GM12878 (cell line): ENCODE data around the gene ATF7.

ENCODE experiments used
- CEBPB ChIP-seq, 2 experiments: fragments of 150-350 bp in 1 of 2; IDR thresholded peaks; 2 replicates each; pipeline ENCODE4 v1.6.1; 2012 to 2014; ENCODE audit warnings: low read depth in 2 of 2, low read length in 2 of 2, borderline replicate concordance in 1 of 2, inconsistent platforms in 1 of 2
- CTCF ChIP-seq, 3 experiments: IDR thresholded peaks in 2 of 3; conservative IDR thresholded peaks in 1 of 3; 2 replicates each; pipeline ENCODE4 v1.5.1; 2011; ENCODE audit warnings: low read depth in 3 of 3, low read length in 3 of 3, mild to moderate bottlenecking in 3 of 3, control low read depth in 2 of 3, moderate library complexity in 2 of 3, inconsistent platforms in 1 of 3, mixed read lengths in 1 of 3; ENCODE audit not compliant: control insufficient read depth in 2 of 3, insufficient read depth in 1 of 3; ENCODE audit errors: extremely low read depth in 1 of 3
- ESRRA ChIP-seq: IDR thresholded peaks from 2 replicates; pipeline ENCODE4 v1.6.1; 2012; ENCODE audit warnings: mild to moderate bottlenecking, low read length, improper control_type of control experiment
- NFYA ChIP-seq: IDR thresholded peaks from 2 replicates; pipeline ENCODE4 v1.6.1; 2011; ENCODE audit warnings: low read depth, mild to moderate bottlenecking, low read length, improper control_type of control experiment, borderline replicate concordance
- PKNOX1 ChIP-seq: fragments of 450-650 bp; IDR thresholded peaks from 2 replicates; pipeline ENCODE4 v1.6.1; 2016; ENCODE audit warnings: mild to moderate bottlenecking
- POLR2AphosphoS2 ChIP-seq: IDR thresholded peaks from 2 replicates; pipeline ENCODE4 v1.6.1; 2011; ENCODE audit warnings: low read depth, mild to moderate bottlenecking, low read length, improper control_type of control experiment, moderate library complexity
- RAD21 ChIP-seq: IDR thresholded peaks from 2 replicates; pipeline ENCODE4 v1.6.1; 2011; ENCODE audit warnings: mild to moderate bottlenecking, low read depth, low read length, moderate library complexity; ENCODE audit not compliant: insufficient read depth
- RCOR1 ChIP-seq: conservative IDR thresholded peaks from 2 replicates; pipeline ENCODE4 v1.6.1; 2012; ENCODE audit warnings: low read depth, low read length, improper control_type of control experiment
- RELB ChIP-seq: fragments of 450-650 bp; IDR thresholded peaks from 2 replicates; pipeline ENCODE4 v1.6.1; 2017; ENCODE audit warnings: low read depth, mild to moderate bottlenecking, moderate library complexity
- SIN3A ChIP-seq: IDR thresholded peaks from 2 replicates; pipeline ENCODE4 v1.6.1; 2012; ENCODE audit warnings: low read depth, low read length, improper control_type of control experiment
- SMARCA5 ChIP-seq: fragments of 450-650 bp; IDR thresholded peaks from 2 replicates; pipeline ENCODE4 v1.6.1; 2017; ENCODE audit warnings: mild to moderate bottlenecking
- SUZ12 ChIP-seq: fragments of 200-600 bp; sonication (generic); IDR thresholded peaks from one replicate; pipeline ENCODE4 v1.6.1; 2018; ENCODE audit warnings: antibody characterized with exemption, mild to moderate bottlenecking; ENCODE audit not compliant: unreplicated experiment
- TBL1XR1 ChIP-seq: IDR thresholded peaks from 2 replicates; pipeline ENCODE4 v1.6.1; 2012; ENCODE audit warnings: low read depth, low read length, improper control_type of control experiment
- USF1 ChIP-seq: IDR thresholded peaks from 2 replicates; pipeline ENCODE4 v1.6.1; 2011; ENCODE audit warnings: borderline replicate concordance, low read depth, mild to moderate bottlenecking, moderate library complexity, mixed read lengths, low read length; ENCODE audit not compliant: insufficient read depth; ENCODE audit errors: extremely low read length

- TF ChIP-seq RELB = no peak
- 0 out of 2 replicates have a peak, but pooled peaks have one; percentile 53 for TF ChIP-seq POLR2AphosphoS2
- no peak for TF ChIP-seq CEBPB (IDR thresholded peaks at IDR 0.05; ENCODE audit: borderline replicate concordance in 1 of 2, low read depth in 2 of 2, low read length in 2 of 2)
- no peak for TF ChIP-seq PKNOX1
- TF ChIP-seq CTCF (IDR thresholded peaks at IDR 0.05 in 2 of 3, conservative IDR thresholded peaks at IDR 0.05 in 1 of 3; ENCODE audit: control insufficient read depth in 2 of 3, extremely low read depth in 1 of 3, insufficient read depth in 1 of 3, low read depth in 3 of 3, low read length in 3 of 3) = no peak
- TF ChIP-seq NFYA = no peak
- no peak for TF ChIP-seq SUZ12
- TF ChIP-seq SIN3A = no peak
- TF ChIP-seq SMARCA5 = no peak
- TF ChIP-seq RAD21 = no peak
- TF ChIP-seq RCOR1 = no peak
- no peak for TF ChIP-seq USF1
- TF ChIP-seq ESRRA = no peak
- no peak for TF ChIP-seq TBL1XR1
Observed at GRCh38 chr12:53486736-53487487, 139.3 kb downstream of the ATF7 start.
